Ovary (tissue), 3 donors: ENCODE measurements around the gene RAB27A.

Experiments
- CTCF ChIP-seq, 3 donors: fragments of 450-650 bp in 2 of 3; fragments of 200-600 bp in 1 of 3; IDR thresholded peaks; one replicate each; pipeline versions ENCODE4 v1.5.1 to v1.8.0; 2016 to 2022; ENCODE audit warnings: antibody characterized with exemption in 3 of 3, mild to moderate bottlenecking in 1 of 3
- EP300 ChIP-seq: sonication (generic); formaldehyde crosslinking; IDR thresholded peaks from one replicate; pipeline ENCODE4 v1.6.1; 2017; ENCODE audit warnings: antibody characterized with exemption
- donor health status: DM: no; HTN: no; CAD: no.

GRCh38 chr15:55289011-55289745 lies 435 bp downstream of the RAB27A start:
- TF ChIP-seq CTCF (IDR thresholded peaks at IDR 0.05): no peak
- no peak for TF ChIP-seq EP300
